SIG-M5 treated with dmso at 0.1 percent for 504 hours (cell line): ENCODE results near the gene KCNJ5.

Source experiments
- DNase-seq: peaks from one replicate; lab custom pipeline; 2025; ENCODE audit not compliant: unreplicated experiment; lab: John Stamatoyannopoulos, UW

KCNJ5 gene

GRCh38 chr11:128871168-128871610 lies 20.0 kb upstream of the KCNJ5 start:
- DNase-seq, result no peak

GRCh38 chr11:128872094-128872493 lies 19.1 kb upstream of the KCNJ5 start:
- no peak for DNase-seq

- DNase-seq, result no peak
Observed at GRCh38 chr11:128872594-128872993, 18.6 kb upstream of the KCNJ5 start.

GRCh38 chr11:128874427-128874826 lies 16.7 kb upstream of the KCNJ5 start:
- DNase-seq, result no peak

GRCh38 chr11:128876133-128876650 lies 15.0 kb upstream of the KCNJ5 start:
- no peak for DNase-seq

GRCh38 chr11:128877726-128878125 lies 13.4 kb upstream of the KCNJ5 start:
- DNase-seq, result no peak

- no peak for DNase-seq
Observed at GRCh38 chr11:128878455-128878854, 12.7 kb upstream of the KCNJ5 start.

GRCh38 chr11:128879817-128880216 lies 11.3 kb upstream of the KCNJ5 start:
- DNase-seq, result no peak

GRCh38 chr11:128881221-128881620 lies 9.9 kb upstream of the KCNJ5 start:
- no peak for DNase-seq

GRCh38 chr11:128882451-128882850 lies 8.7 kb upstream of the KCNJ5 start:
- no peak for DNase-seq

- DNase-seq, result no peak
Observed at GRCh38 chr11:128884054-128884453, 7.1 kb upstream of the KCNJ5 start.

- peak; percentile 32 for DNase-seq
Observed at GRCh38 chr11:128884703-128885338, 6.3 kb upstream of the KCNJ5 start.

- no peak for DNase-seq
Observed at GRCh38 chr11:128886406-128887124, 4.6 kb upstream of the KCNJ5 start.

- no peak for DNase-seq
Observed at GRCh38 chr11:128888034-128888985, 2.8 kb upstream of the KCNJ5 start.

GRCh38 chr11:128889657-128890213 lies 1.4 kb upstream of the KCNJ5 start:
- DNase-seq, result no peak

- no peak for DNase-seq
Observed at GRCh38 chr11:128890216-128890542, 977 bp upstream of the KCNJ5 start.

GRCh38 chr11:128891913-128892398 lies 800 bp downstream of the KCNJ5 start:
- DNase-seq, result no peak

GRCh38 chr11:128892866-128893565 lies 1.9 kb downstream of the KCNJ5 start:
- DNase-seq, result no peak

GRCh38 chr11:128893578-128894285 lies 2.6 kb downstream of the KCNJ5 start:
- no peak for DNase-seq

GRCh38 chr11:128894286-128894681 lies 3.1 kb downstream of the KCNJ5 start:
- DNase-seq, result no peak
